HepG2 (cell line): ENCODE results near the gene DOP1B. TPM values are rescaled to one million over a fixed set of nuclear protein-coding genes. Genes with fewer than 3 reads are reported as not detected.

ENCODE experiments used
- ATAC-seq: fragments of 200-7000 bp; cut with Tn5 transposase; 3 replicates; pipeline ENCODE4 v1.9.1; 2020; ENCODE audit warnings: mild to moderate bottlenecking, moderate library complexity
- BruUV-seq: library from RNA; stranded (reverse); fragments of 400-500 nt; replicated peaks from 2 replicates; lab custom pipeline; 2021; lab: Mats Ljungman, UMichigan
- CTCF ChIA-PET: fragments of 300-600 bp; formaldehyde crosslinking; extraction: SDS; loops from one replicate; lab custom pipeline; 2021; ENCODE audit warnings: low total read pairs, inconsistent platforms, low intra/inter-chr PET ratio; lab: Yijun Ruan, JAX
- POLR2A ChIA-PET: fragments of 350-600 bp; sonication (Branson Sonifier 250); formaldehyde crosslinking; loops from one replicate; lab custom pipeline; 2020; ENCODE audit warnings: antibody characterized with exemption, inconsistent platforms; lab: Yijun Ruan, JAX
- DNase-seq: peaks from one replicate; pipeline ENCODE4 v3.0.0-alpha.2; 2015; ENCODE audit warnings: low spot score
- FAIRE-seq: peaks from 3 replicates; lab custom pipeline; 2011; peaks lifted over from hg19 to GRCh38; lab: Jason Lieb, UNC
- H2AFZ ChIP-seq: one replicate; pipeline ENCODE4 v1.6.1; 2011; ENCODE audit warnings: low read length, inconsistent platforms
- H3K27ac ChIP-seq: fragments of 300-600 bp; 3 replicates; pipeline ENCODE4 v1.8.0; 2011; ENCODE audit warnings: mixed run types, mild to moderate bottlenecking, mixed read lengths, low read length, inconsistent platforms; ENCODE audit not compliant: insufficient read depth; ENCODE audit errors: extremely low read length
- H3K27me3 ChIP-seq, 2 experiments: fragments of 200-600 bp in 1 of 2; 2 replicates in 1 of 2; 3 replicates in 1 of 2; pipeline versions ENCODE4 v1.6.0 to v1.8.0; 2011; ENCODE audit warnings: low read length in 2 of 2, mild to moderate bottlenecking in 2 of 2, moderate library complexity in 2 of 2, inconsistent platforms in 1 of 2; ENCODE audit not compliant: insufficient read depth in 2 of 2, control insufficient read depth in 1 of 2
- H3K36me3 ChIP-seq, 2 experiments: fragments of 200-600 bp in 1 of 2; replicated peaks in 1 of 2; 2 replicates in 1 of 2; 3 replicates in 1 of 2; pipeline versions ENCODE4 v1.5.1 to v1.8.0; 2011; ENCODE audit warnings: low read length in 2 of 2, inconsistent platforms in 1 of 2; ENCODE audit not compliant: insufficient read depth in 2 of 2, control insufficient read depth in 1 of 2
- H3K4me1 ChIP-seq: 2 replicates; pipeline ENCODE4 v1.5.1; 2012; ENCODE audit warnings: low read length, inconsistent platforms; ENCODE audit not compliant: insufficient read depth
- H3K4me2 ChIP-seq: 2 replicates; pipeline ENCODE4 v1.6.0; 2011; ENCODE audit warnings: low read depth, low read length, inconsistent platforms
- H3K4me3 ChIP-seq, 3 experiments: fragments of 200-600 bp in 1 of 3; sonication (generic), shearing (Covaris generic) in 1 of 3; replicated peaks in 1 of 3; 2 replicates each; pipeline ENCODE4 v1.5.1; 2011 to 2016; ENCODE audit warnings: low read length in 3 of 3, inconsistent platforms in 2 of 3, low read depth in 2 of 3, mild to moderate bottlenecking in 2 of 3, control low read depth in 1 of 3, mixed read lengths in 1 of 3; ENCODE audit not compliant: insufficient read depth in 1 of 3
- H3K79me2 ChIP-seq: one replicate; pipeline ENCODE4 v1.6.1; 2011; ENCODE audit warnings: low read length, inconsistent platforms; ENCODE audit not compliant: insufficient read depth
- H3K9ac ChIP-seq: 2 replicates; pipeline ENCODE4 v1.6.0; 2011; ENCODE audit warnings: mild to moderate bottlenecking, low read depth, low read length, inconsistent platforms; ENCODE audit not compliant: insufficient read depth
- H3K9me3 ChIP-seq: 2 replicates; pipeline ENCODE4 v1.5.1; 2012; ENCODE audit warnings: mild to moderate bottlenecking, low read length
- H4K20me1 ChIP-seq: 2 replicates; pipeline ENCODE4 v1.6.0; 2011; ENCODE audit warnings: inconsistent platforms, mild to moderate bottlenecking, low read length, moderate library complexity; ENCODE audit not compliant: insufficient read depth
- ATAD3A ChIP-seq: sonication (generic); formaldehyde crosslinking; IDR thresholded peaks from 2 replicates; pipeline ENCODE4 v1.4.0; 2020; ENCODE audit warnings: missing genetic modification reagents
- BHLHE40 ChIP-seq: IDR thresholded peaks from 2 replicates; pipeline ENCODE4 v1.6.1; 2011; ENCODE audit warnings: low read length, improper control_type of control experiment
- FOSL2 ChIP-seq: sonication (generic); formaldehyde crosslinking; IDR thresholded peaks from 2 replicates; pipeline ENCODE4 v1.4.0; 2020; ENCODE audit warnings: missing genetic modification reagents
- HNF4A ChIP-seq: sonication (generic); formaldehyde crosslinking; IDR thresholded peaks from 2 replicates; pipeline ENCODE4 v1.4.0; 2020; ENCODE audit warnings: missing genetic modification reagents
- HNF4G ChIP-seq, 2 experiments: sonication (generic) in 1 of 2; formaldehyde crosslinking in 1 of 2; IDR thresholded peaks; 2 replicates each; pipeline versions ENCODE4 v1.4.0 to v1.6.1; 2011 to 2020; ENCODE audit warnings: borderline replicate concordance in 2 of 2, low read depth in 2 of 2, mild to moderate bottlenecking in 2 of 2, low read length in 1 of 2, missing genetic modification reagents in 1 of 2, moderate library complexity in 1 of 2
- MAZ ChIP-seq, 2 experiments: sonication (generic) in 1 of 2; formaldehyde crosslinking in 1 of 2; IDR thresholded peaks; 2 replicates each; pipeline versions ENCODE4 v1.5.0 to v1.6.1; 2012 to 2020; ENCODE audit warnings: low read depth in 2 of 2, mild to moderate bottlenecking in 2 of 2, borderline replicate concordance in 1 of 2, improper control_type of control experiment in 1 of 2, low read length in 1 of 2, missing genetic modification reagents in 1 of 2, moderate library complexity in 1 of 2
- MYNN ChIP-seq: sonication (generic); formaldehyde crosslinking; IDR thresholded peaks from 2 replicates; pipeline ENCODE4 v1.4.0; 2020; ENCODE audit warnings: mild to moderate bottlenecking, low read depth, missing genetic modification reagents
- RBM22 ChIP-seq: fragments of 200-400 bp; formaldehyde crosslinking; optimal IDR thresholded peaks from 2 replicates; pipeline ENCODE3; 2017; ENCODE audit warnings: mild to moderate bottlenecking, low read length, moderate library complexity
- SRSF4 ChIP-seq: fragments of 200-400 bp; formaldehyde crosslinking; IDR thresholded peaks from one replicate; pipeline ENCODE4 v1.6.1; 2018; ENCODE audit warnings: mild to moderate bottlenecking, low read depth, low read length, moderate library complexity; ENCODE audit not compliant: poor library complexity, severe bottlenecking
- TOE1 ChIP-seq: sonication (generic); formaldehyde crosslinking; IDR thresholded peaks from 2 replicates; pipeline ENCODE4 v1.4.0; 2020; ENCODE audit warnings: mild to moderate bottlenecking, missing genetic modification reagents
- ZNF136 ChIP-seq: sonication (generic); formaldehyde crosslinking; IDR thresholded peaks from 2 replicates; pipeline ENCODE4 v1.8.1; 2022; ENCODE audit warnings: low read depth, mild to moderate bottlenecking, moderate library complexity, missing genetic modification reagents
- ZSCAN25 ChIP-seq: sonication (generic); formaldehyde crosslinking; IDR thresholded peaks from 2 replicates; pipeline ENCODE4 v1.8.0; 2022; ENCODE audit warnings: mild to moderate bottlenecking, missing genetic modification reagents
- ZSCAN9 ChIP-seq: IDR thresholded peaks from 2 replicates; pipeline ENCODE4 v1.6.1; 2016; ENCODE audit warnings: borderline replicate concordance
- WGBS: methylation state at CpG from one replicate; pipeline ENCODE4 v1.1.6; 2017; ENCODE audit warnings: low lambda C conversion rate; 5-methylcytosine and 5-hydroxymethylcytosine counted together
- in situ Hi-C: cut with HindIII; loops from 2 replicates; pipeline ENCODE4 v1.10.0; 2017; ENCODE audit warnings: low pct_unique_long_range_greater_than_20kb; ENCODE audit not compliant: extremely low pct_ligation_motif_present
- intact Hi-C: fragments of 100-400 bp; cut with micrococcal nuclease; formaldehyde crosslinking; loops from one replicate; pipeline ENCODE4 v1.10.0; 2022; ENCODE audit not compliant: unreplicated experiment
- polyA plus RNA-seq, 8 experiments: library from polyadenylated mRNA; depleted of rRNA in 3 of 8; stranded (reverse) in 7 of 8; unstranded in 1 of 8; fragments of >200 nt; fragmentation: Illumina TruSeq in 4 of 8; extraction: Trizol in 4 of 8; gene quantifications; 2 replicates each; pipeline versions ENCODE4 v1.2.1 to v1.2.3, GENCODE V29; 2011 to 2016; ENCODE audit warnings: low read depth in 4 of 8, missing spikeins in 1 of 8, mixed read lengths in 1 of 8; ENCODE audit not compliant: insufficient read depth in 1 of 8
- total RNA-seq, 5 experiments: library from RNA; depleted of rRNA; stranded (reverse); fragments of >200 nt; fragmentation: Illumina TruSeq; extraction: Trizol; gene quantifications; 2 replicates each; pipeline ENCODE4 v1.2.3, GENCODE V29; 2016; ENCODE audit warnings: low read depth in 1 of 5
- TF ChIP-seq, protein P1 (sequence below): sonication (generic); formaldehyde crosslinking; conservative IDR thresholded peaks from 2 replicates; pipeline ENCODE4 v1.8.0; 2022; ENCODE audit warnings: missing genetic modification reagents
- TF ChIP-seq, protein P2 (sequence below): sonication (generic); formaldehyde crosslinking; IDR thresholded peaks from 2 replicates; pipeline ENCODE4 v1.4.0; 2020; ENCODE audit warnings: mild to moderate bottlenecking, missing genetic modification reagents

Gene DOP1B
- total and polyA plus RNA-seq, 2 of the 13 experiments (the other 11 are each of a cell fraction or from before 2014, with no cell fraction given), result 2.8 to 3.2 TPM

DNA sequence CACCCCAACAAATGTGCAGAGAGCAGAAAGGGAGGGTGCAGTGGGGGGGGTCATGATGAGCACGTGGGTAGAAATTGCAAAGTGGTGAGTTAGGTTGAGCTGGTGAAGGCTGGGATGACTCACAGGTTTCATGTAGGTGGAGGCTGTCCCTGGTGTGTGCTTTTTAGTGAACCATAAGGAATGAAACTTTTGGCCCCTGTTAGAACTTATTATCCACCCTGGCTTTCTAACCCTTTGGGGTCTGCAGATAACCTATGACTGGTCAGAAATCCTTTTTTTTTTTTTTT lies 46.9 kb downstream of the DOP1B start:
- peak; percentile 34 for DNase-seq
- H3K4me3 ChIP-seq, result no peak overlapping the region
- H3K4me2 ChIP-seq, result no peak overlapping the region
- H3K27ac ChIP-seq, result no peak overlapping the region
- H3K36me3 ChIP-seq, result no peaks in the 10 kb centered on the region; a peak in 1 of 5 replicates
- no peaks in the 10 kb centered on the region for H3K9me3 ChIP-seq
- ChIA-PET POLR2A (interaction anchor here (1.0 to 3.1 kb wide), 5 partner anchors 15 to 274 kb away, joined by 3 to 11 read pairs (median 4); partner anchors contain the start of gene MORC3), CTCF (no interaction called here)
- H2AFZ ChIP-seq, result no peak overlapping the region
- no peaks in the 10 kb centered on the region for H3K79me2 ChIP-seq
- 8% methylated on average over 1 of the region's 1 CpG for WGBS
- FAIRE-seq, result no peak
- H4K20me1 ChIP-seq, result no peaks in the 10 kb centered on the region
- H3K27me3 ChIP-seq, result no peaks in the 10 kb centered on the region
- no peak overlapping the region for H3K9ac ChIP-seq
- no TSS peak for BruUV-seq
- in situ Hi-C loops (no loop called here), intact Hi-C loops (no loop called here)
- ATAC-seq, result peak; percentile 31; the same call in 2 of the 3 replicates
- TF ChIP-seq FOSL2 (CRISPR knock-in tag), result peak; percentile 79
- TF ChIP-seq ZSCAN25 (CRISPR knock-in tag), result no peak
- TF ChIP-seq, protein P1, sequence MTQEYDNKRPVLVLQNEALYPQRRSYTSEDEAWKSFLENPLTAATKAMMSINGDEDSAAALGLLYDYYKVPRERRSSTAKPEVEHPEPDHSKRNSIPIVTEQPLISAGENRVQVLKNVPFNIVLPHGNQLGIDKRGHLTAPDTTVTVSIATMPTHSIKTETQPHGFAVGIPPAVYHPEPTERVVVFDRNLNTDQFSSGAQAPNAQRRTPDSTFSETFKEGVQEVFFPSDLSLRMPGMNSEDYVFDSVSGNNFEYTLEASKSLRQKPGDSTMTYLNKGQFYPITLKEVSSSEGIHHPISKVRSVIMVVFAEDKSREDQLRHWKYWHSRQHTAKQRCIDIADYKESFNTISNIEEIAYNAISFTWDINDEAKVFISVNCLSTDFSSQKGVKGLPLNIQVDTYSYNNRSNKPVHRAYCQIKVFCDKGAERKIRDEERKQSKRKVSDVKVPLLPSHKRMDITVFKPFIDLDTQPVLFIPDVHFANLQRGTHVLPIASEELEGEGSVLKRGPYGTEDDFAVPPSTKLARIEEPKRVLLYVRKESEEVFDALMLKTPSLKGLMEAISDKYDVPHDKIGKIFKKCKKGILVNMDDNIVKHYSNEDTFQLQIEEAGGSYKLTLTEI (CRISPR knock-in tag), result no peak
- 0 out of 2 replicates have a peak, but pooled peaks have one; percentile 6 for TF ChIP-seq BHLHE40
- TF ChIP-seq MAZ (IDR thresholded peaks at IDR 0.05; ENCODE audit: borderline replicate concordance, low read depth, low read length), result 0 out of 2 replicates have a peak, but pooled peaks have one; percentile 34
- TF ChIP-seq MAZ (CRISPR knock-in tag; IDR thresholded peaks at IDR 0.05; ENCODE audit: low read depth), result no peak
- H3K4me1 ChIP-seq, result peaks cover 29% of the 10 kb centered on the region

DNA sequence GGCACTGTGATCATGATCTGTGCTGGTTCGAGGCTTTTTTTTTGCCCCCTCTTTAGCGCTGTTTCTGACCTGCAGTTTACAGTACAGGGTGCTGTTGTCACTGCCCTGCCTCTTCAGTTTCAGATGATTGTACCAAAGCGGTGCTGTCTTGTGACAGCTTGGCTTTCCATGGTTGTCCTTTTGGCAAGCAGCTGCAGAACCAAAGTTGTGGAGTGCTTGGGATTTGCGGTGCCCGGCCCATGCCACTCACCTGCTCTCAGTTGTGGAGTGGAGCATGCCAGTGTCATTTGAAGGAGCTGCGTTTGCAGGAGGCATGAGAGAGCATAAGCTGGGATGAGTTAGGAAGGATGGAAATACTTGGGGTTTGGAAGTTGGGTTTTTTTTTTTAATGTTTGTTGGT lies 48.4 kb downstream of the DOP1B start:
- Histone ChIP-seq H3K4me2 (no peak overlapping the region), H3K27ac (no peak overlapping the region), H3K27me3 (no peaks in the 10 kb centered on the region), H3K9ac (no peak overlapping the region), H3K9me3 (no peaks in the 10 kb centered on the region), H3K79me2 (no peaks in the 10 kb centered on the region), H3K4me3 (no peak overlapping the region), H3K4me1 (peaks cover 32% of the 10 kb centered on the region), H3K36me3 (no peaks in the 10 kb centered on the region; a peak in 1 of 5 replicates), H4K20me1 (no peaks in the 10 kb centered on the region), H2AFZ (no peak overlapping the region)
- WGBS, result 97% methylated on average over 6 of the region's 6 CpGs
- intact Hi-C loops (no loop called here), in situ Hi-C loops (loop anchor here (5.0 kb wide), 1 partner anchor 48 kb away; the partner anchor contains the start of gene DOP1B)
- FAIRE-seq (no peak), ATAC-seq (no peak), DNase-seq (no peak)
- no TSS peak for BruUV-seq
- ChIA-PET POLR2A (interaction anchor here (3.1 kb wide), 1 partner anchor 115 kb away, joined by 11 read pairs; the partner anchor contains the start of gene MORC3), CTCF (no interaction called here)
- TF ChIP-seq ATAD3A (CRISPR knock-in tag) (no peak), SRSF4 (no peak), ZNF136 (CRISPR knock-in tag) (no peak), HNF4A (no peak), RBM22 (no peak), ZSCAN9 (CRISPR knock-in tag) (no peak), MYNN (no peak), TOE1 (CRISPR knock-in tag) (no peak), HNF4G (IDR thresholded peaks at IDR 0.05; ENCODE audit: borderline replicate concordance, low read depth, low read length) (no peak), HNF4G (CRISPR knock-in tag; IDR thresholded peaks at IDR 0.05; ENCODE audit: borderline replicate concordance, low read depth) (no peak)
- TF ChIP-seq, protein P2, sequence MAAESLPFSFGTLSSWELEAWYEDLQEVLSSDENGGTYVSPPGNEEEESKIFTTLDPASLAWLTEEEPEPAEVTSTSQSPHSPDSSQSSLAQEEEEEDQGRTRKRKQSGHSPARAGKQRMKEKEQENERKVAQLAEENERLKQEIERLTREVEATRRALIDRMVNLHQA, result no peak
